Right renal pelvis (tissue), 4 donors: Measurements from ENCODE around the gene ATG10. TPM values are rescaled to one million over a fixed set of nuclear protein-coding genes. Genes with fewer than 3 reads are reported as not detected.

ENCODE experiments used
- DNase-seq, 4 donors: peaks; one replicate each; pipeline ENCODE4 v3.0.0-alpha.2; 2013; ENCODE audit warnings: low read depth in 4 of 4, low spot score in 3 of 4, missing footprints in 1 of 4
- polyA plus RNA-seq, 4 donors: library from polyadenylated mRNA; unstranded; fragments of 120-200 nt; gene quantifications; one replicate each; pipeline ENCODE4 v1.2.1, GENCODE V29; 2013; ENCODE audit not compliant: insufficient read length in 4 of 4

Gene ATG10
- polyA plus RNA-seq, 4 donors, result 11.2 to 17.1 (median 12.7) TPM

DNA sequence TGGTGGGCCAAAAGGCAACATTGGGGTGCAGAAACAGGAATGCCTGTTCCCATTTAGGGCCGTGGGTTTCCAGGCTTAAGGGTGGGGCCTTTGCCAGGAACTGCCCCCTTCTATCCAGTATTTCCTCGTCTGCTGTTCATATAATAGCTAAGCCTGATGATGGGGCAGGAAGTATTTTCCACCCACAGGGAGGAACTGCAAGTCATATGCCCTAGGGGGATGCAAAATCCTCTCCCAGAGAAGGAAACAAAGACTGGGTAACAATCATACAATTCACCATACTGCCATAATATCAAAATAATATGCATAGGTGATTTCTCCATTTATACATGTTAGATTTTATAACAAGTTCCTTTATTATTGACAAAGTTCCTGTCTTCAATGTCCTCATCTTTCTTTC is 326.8 kb downstream of the ATG10 start:
- no peak for DNase-seq

- DNase-seq, result no peak
Observed at GRCh38 chr5:82301190-82301589, 329.4 kb downstream of the ATG10 start.

Other genes with a start within 250 kb of the ATG10 start
- gene SSBP2, start 220.9 kb upstream of the ATG10 start, polyA plus RNA-seq, result 10 to 100 TPM; 84.8 to 96.7 (median 91.8) TPM